OCI-LY7 (cell line): ENCODE data around the gene NCS1. TPM values are rescaled to one million over a fixed set of nuclear protein-coding genes. Genes with fewer than 3 reads are reported as not detected.

ENCODE experiments used
- BruUV-seq: library from RNA; stranded (reverse); fragments of 400-500 nt; replicated peaks from 2 replicates; lab custom pipeline; 2021; lab: Mats Ljungman, UMichigan
- CTCF ChIA-PET: fragments of 300-600 bp; sonication (Branson Sonifier 250); formaldehyde crosslinking; loops from one replicate; lab custom pipeline; 2022; ENCODE audit warnings: antibody characterized with exemption; ENCODE audit not compliant: unreplicated experiment; lab: Charles Lee
- POLR2A ChIA-PET: fragments of 300-600 bp; sonication (Branson Sonifier 250); formaldehyde crosslinking; loops from one replicate; lab custom pipeline; 2022; ENCODE audit warnings: antibody characterized with exemption; lab: Charles Lee
- DNase-seq: peaks from one replicate; pipeline ENCODE4 v3.0.0-alpha.2; 2015; ENCODE audit warnings: low spot score
- H2AFZ ChIP-seq: fragments of 200-600 bp; sonication (generic), shearing (Covaris generic); 2 replicates; pipeline ENCODE4 v1.6.1; 2014; ENCODE audit warnings: mild to moderate bottlenecking, antibody characterized with exemption, low read length, moderate library complexity
- H3K27ac ChIP-seq: fragments of 200-600 bp; sonication (generic); 2 replicates; pipeline ENCODE4 v1.5.1; 2014; ENCODE audit warnings: mixed run types, low read depth, mild to moderate bottlenecking, moderate library complexity, low read length, inconsistent platforms; ENCODE audit not compliant: poor library complexity, severe bottlenecking
- H3K36me3 ChIP-seq: fragments of 200-600 bp; sonication (generic); 2 replicates; pipeline ENCODE4 v1.6.1; 2014; ENCODE audit warnings: mild to moderate bottlenecking, antibody characterized with exemption, low read length, moderate library complexity, mixed read lengths; ENCODE audit not compliant: insufficient read depth
- H3K4me1 ChIP-seq: fragments of 200-600 bp; sonication (generic); 2 replicates; pipeline ENCODE4 v1.5.1; 2014; ENCODE audit warnings: mild to moderate bottlenecking, low read length; ENCODE audit not compliant: insufficient read depth, poor library complexity, severe bottlenecking
- H3K4me2 ChIP-seq: fragments of 200-600 bp; sonication (generic); 2 replicates; pipeline ENCODE4 v1.6.1; 2014; ENCODE audit warnings: mild to moderate bottlenecking, low read length
- H3K4me3 ChIP-seq: fragments of 200-600 bp; sonication (generic); 2 replicates; pipeline ENCODE4 v1.5.1; 2014; ENCODE audit warnings: mild to moderate bottlenecking, low read depth, low read length; ENCODE audit not compliant: poor library complexity, severe bottlenecking
- H3K79me2 ChIP-seq: fragments of 200-600 bp; sonication (generic); 2 replicates; pipeline ENCODE4 v1.6.1; 2016; ENCODE audit warnings: low read depth, mild to moderate bottlenecking, low read length, moderate library complexity, mixed read lengths; ENCODE audit not compliant: insufficient read depth
- H3K9me2 ChIP-seq: fragments of 200-600 bp; sonication (generic); 2 replicates; pipeline ENCODE4 v1.6.1; 2016; ENCODE audit warnings: mild to moderate bottlenecking, low read length, mixed read lengths; ENCODE audit not compliant: insufficient read depth
- H3K9me3 ChIP-seq: fragments of 200-600 bp; sonication (generic); 2 replicates; pipeline ENCODE4 v1.6.1; 2014; ENCODE audit warnings: mild to moderate bottlenecking, mixed run types, low read length, mixed read lengths
- H4K20me1 ChIP-seq: fragments of 200-600 bp; sonication (generic); 2 replicates; pipeline ENCODE4 v1.6.1; 2014; ENCODE audit warnings: mild to moderate bottlenecking, antibody characterized with exemption, low read length, moderate library complexity, mixed read lengths; ENCODE audit not compliant: insufficient read depth
- CTCF ChIP-seq: fragments of 200-600 bp; sonication (generic); conservative IDR thresholded peaks from 2 replicates; pipeline ENCODE4 v1.5.1; 2014; ENCODE audit warnings: mild to moderate bottlenecking, antibody characterized with exemption, low read length, moderate library complexity, mixed read lengths
- EZH2phosphoT487 ChIP-seq: fragments of 200-600 bp; sonication (generic); IDR thresholded peaks from 2 replicates; pipeline ENCODE4 v1.6.1; 2018; ENCODE audit warnings: low read depth, borderline replicate concordance, mild to moderate bottlenecking, mixed run types, antibody characterized with exemption, low read length, moderate library complexity, mixed read lengths
- intact Hi-C: fragments of 100-400 bp; cut with micrococcal nuclease; formaldehyde crosslinking; loops from one replicate; pipeline ENCODE4 v1.10.0; 2022; ENCODE audit not compliant: unreplicated experiment
- total RNA-seq, 2 experiments: library from RNA; depleted of rRNA in 1 of 2; stranded (reverse); fragments of >200 nt in 1 of 2; shearing (Covaris generic) in 1 of 2; gene quantifications; 2 replicates each; pipeline ENCODE4 v1.2.3, GENCODE V29; 2014 to 2022

NCS1 gene
- total RNA-seq, 2 experiments from 2014 or later = not detected

- ChIA-PET CTCF (no interaction called here), POLR2A (no interaction called here)
- Histone ChIP-seq H3K79me2 (no peaks in the 10 kb centered on the region), H4K20me1 (no peaks in the 10 kb centered on the region), H3K4me3 (no peak overlapping the region), H3K9me2 (no peaks in the 10 kb centered on the region), H3K4me2 (no peak overlapping the region), H3K4me1 (no peaks in the 10 kb centered on the region), H3K36me3 (no peaks in the 10 kb centered on the region), H3K27ac (no peak overlapping the region), H3K9me3 (no peaks in the 10 kb centered on the region), H2AFZ (no peak overlapping the region)
- no peak for DNase-seq
- intact Hi-C loops = no loop called here
- no peak for TF ChIP-seq EZH2phosphoT487
- TF ChIP-seq CTCF = no peak
- no TSS peak for BruUV-seq
Observed at GRCh38 chr9:130165579-130165978, 6.6 kb upstream of the NCS1 start.

DNA sequence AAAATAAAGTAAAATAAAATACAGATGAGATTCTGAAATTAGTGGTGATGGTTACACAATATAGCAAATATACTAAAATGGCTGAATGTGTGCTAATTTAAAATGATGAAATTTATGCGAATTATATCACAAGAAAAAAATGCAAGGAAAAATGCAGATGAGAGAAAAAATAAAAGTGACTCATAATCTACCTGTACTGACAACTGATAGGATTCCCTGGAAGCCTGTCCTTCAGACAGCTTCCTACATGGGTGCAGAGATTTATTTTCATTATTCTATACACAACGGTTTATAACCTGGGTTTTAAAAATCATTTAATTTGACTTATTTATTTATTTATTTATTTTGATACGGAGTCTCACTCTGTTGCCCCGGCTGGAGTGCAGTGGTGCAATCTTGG lies 5.8 kb upstream of the NCS1 start:
- Histone ChIP-seq H3K9me2 (no peaks in the 10 kb centered on the region), H3K79me2 (no peaks in the 10 kb centered on the region), H2AFZ (no peak overlapping the region), H3K27ac (no peak overlapping the region), H4K20me1 (no peaks in the 10 kb centered on the region), H3K4me2 (no peak overlapping the region), H3K4me3 (no peak overlapping the region), H3K4me1 (no peaks in the 10 kb centered on the region), H3K9me3 (no peaks in the 10 kb centered on the region), H3K36me3 (no peaks in the 10 kb centered on the region)
- CTCF ChIA-PET = no interaction called here
- no TSS peak for BruUV-seq
- POLR2A ChIA-PET = no interaction called here
- no peak for DNase-seq
- intact Hi-C loops = no loop called here
- TF ChIP-seq CTCF (no peak), EZH2phosphoT487 (no peak)

DNA sequence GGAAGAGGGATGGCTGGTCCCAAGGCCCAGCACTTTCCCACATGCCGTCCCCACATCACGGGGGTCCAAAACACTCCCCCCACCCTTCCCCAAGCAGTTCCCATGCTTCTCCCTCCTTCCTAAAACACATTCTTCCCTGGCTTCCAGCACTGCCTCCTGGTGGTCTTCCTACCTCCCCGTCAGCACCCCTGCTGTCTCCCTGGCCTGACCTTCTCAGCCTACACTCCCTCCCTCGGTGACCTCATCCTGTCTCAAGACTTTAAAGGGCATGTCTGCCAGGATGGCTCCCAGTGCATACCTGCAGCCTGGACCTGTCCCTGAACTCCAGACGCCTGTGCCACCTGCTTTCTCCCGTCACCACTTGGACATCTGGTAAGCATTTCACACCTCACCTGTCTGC lies 4.3 kb upstream of the NCS1 start:
- BruUV-seq = no TSS peak
- POLR2A ChIA-PET = no interaction called here
- no peak overlapping the region for H3K27ac ChIP-seq

More for the DNA sequence above, 4.3 kb upstream of the NCS1 start:
- no peaks in the 10 kb centered on the region for H4K20me1 ChIP-seq
- CTCF ChIA-PET = interaction anchor here (0.5 kb wide), 1 partner anchor 508 kb away, joined by 4 read pairs; no protein-coding TSS in a partner anchor
- no peaks in the 10 kb centered on the region for H3K4me1 ChIP-seq
- no peaks in the 10 kb centered on the region for H3K9me2 ChIP-seq
- no peaks in the 10 kb centered on the region for H3K79me2 ChIP-seq
- H2AFZ ChIP-seq = no peak overlapping the region
- TF ChIP-seq EZH2phosphoT487 = no peak
- TF ChIP-seq CTCF = 0 out of 2 replicates have a peak, but pooled peaks have one; percentile 17
- no peak overlapping the region for H3K4me2 ChIP-seq
- intact Hi-C loops = no loop called here
- H3K9me3 ChIP-seq = no peaks in the 10 kb centered on the region
- no peak for DNase-seq
- no peaks in the 10 kb centered on the region for H3K36me3 ChIP-seq
- H3K4me3 ChIP-seq = no peak overlapping the region
